Measurements from ENCODE around the gene C1GALT1.

Gene C1GALT1

GRCh38 chr7:7264306-7265040 lies 82.1 kb downstream of the C1GALT1 start (continued):
- no peak for TF ChIP-seq PRDM6 (tag by site-specific recombination; IDR thresholded peaks at IDR 0.05)
- no peak for TF ChIP-seq ZNF398 (tag by site-specific recombination; IDR thresholded peaks at IDR 0.05)
- TF ChIP-seq ZNF324 (tag by site-specific recombination; IDR thresholded peaks at IDR 0.05): no peak
- no peak for TF ChIP-seq IKZF3 (tag by site-specific recombination; IDR thresholded peaks at IDR 0.05)
- TF ChIP-seq OSR2 (tag by site-specific recombination; IDR thresholded peaks at IDR 0.05): no peak
- TF ChIP-seq, protein P1, sequence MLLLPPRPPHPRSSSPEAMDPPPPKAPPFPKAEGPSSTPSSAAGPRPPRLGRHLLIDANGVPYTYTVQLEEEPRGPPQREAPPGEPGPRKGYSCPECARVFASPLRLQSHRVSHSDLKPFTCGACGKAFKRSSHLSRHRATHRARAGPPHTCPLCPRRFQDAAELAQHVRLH (tag by site-specific recombination; IDR thresholded peaks at IDR 0.05): no peak
- TF ChIP-seq SP7 (tag by site-specific recombination; IDR thresholded peaks at IDR 0.05): no peak
- no peak for TF ChIP-seq SCRT2 (tag by site-specific recombination; IDR thresholded peaks at IDR 0.05)
- TF ChIP-seq ZNF776 (tag by site-specific recombination; IDR thresholded peaks at IDR 0.05; ENCODE audit: borderline replicate concordance): no peak
- no peak for TF ChIP-seq ZNF121 (tag by site-specific recombination; IDR thresholded peaks at IDR 0.05)
- no peak for TF ChIP-seq ZNF596 (tag by site-specific recombination; IDR thresholded peaks at IDR 0.05)
- TF ChIP-seq SETDB1 (IDR thresholded peaks at IDR 0.05; ENCODE audit: insufficient read length, low read length): no peak

GRCh38 chr7:7265081-7266075 lies 83.0 kb downstream of the C1GALT1 start:
- H3K4me3 ChIP-seq (ENCODE audit: low read depth, low read length): no peak overlapping the region
- no peaks in the 10 kb centered on the region for H3K9me3 ChIP-seq (ENCODE audit: control insufficient read depth, insufficient read depth, low read depth, low read length)
- no peaks in the 10 kb centered on the region for H3K36me3 ChIP-seq (ENCODE audit: control insufficient read depth in 2 of 2, insufficient read depth in 1 of 2, low read length in 2 of 2)
- H3K4me1 ChIP-seq (ENCODE audit: control insufficient read depth, insufficient read depth, low read length): no peaks in the 10 kb centered on the region
- TF ChIP-seq GFI1B (tag by site-specific recombination; IDR thresholded peaks at IDR 0.05) (no peak), ZNF211 (tag by site-specific recombination; IDR thresholded peaks at IDR 0.05; ENCODE audit: low read depth) (no peak), ZNF571 (tag by site-specific recombination; IDR thresholded peaks at IDR 0.05) (no peak), ZFP3 (tag by site-specific recombination; IDR thresholded peaks at IDR 0.05; ENCODE audit: low read depth) (no peak), SCRT1 (tag by site-specific recombination; IDR thresholded peaks at IDR 0.05; ENCODE audit: borderline replicate concordance) (no peak)
- POLR2A ChIA-PET: no interaction called here
- no peak overlapping the region for H3K27ac ChIP-seq (ENCODE audit: extremely low read depth, low read depth, low read length)
- CTCF ChIA-PET: interaction anchor here (0.8 kb wide), 1 partner anchor 42 kb away, joined by 3 read pairs; no protein-coding TSS in a partner anchor

GRCh38 chr7:7266257-7266881 lies 84.0 kb downstream of the C1GALT1 start:
- Histone ChIP-seq H3K36me3 (ENCODE audit: control insufficient read depth in 2 of 2, insufficient read depth in 1 of 2, low read length in 2 of 2) (no peaks in the 10 kb centered on the region), H3K27ac (ENCODE audit: extremely low read depth, low read depth, low read length) (no peak overlapping the region), H3K4me1 (ENCODE audit: control insufficient read depth, insufficient read depth, low read length) (no peaks in the 10 kb centered on the region), H3K4me3 (ENCODE audit: low read depth, low read length) (no peak overlapping the region), H3K9me3 (ENCODE audit: control insufficient read depth, insufficient read depth, low read depth, low read length) (no peaks in the 10 kb centered on the region)
- POLR2A ChIA-PET: no interaction called here
- CTCF ChIA-PET: no interaction called here
- TF ChIP-seq ZNF274 (IDR thresholded peaks at IDR 0.05; ENCODE audit: low read length): no peak
- no peak for TF ChIP-seq ZNF274 (tag by site-specific recombination; IDR thresholded peaks at IDR 0.05; ENCODE audit: borderline replicate concordance)
- TF ChIP-seq ZNF169 (tag by site-specific recombination; IDR thresholded peaks at IDR 0.05): no peak
- TF ChIP-seq, protein P2, sequence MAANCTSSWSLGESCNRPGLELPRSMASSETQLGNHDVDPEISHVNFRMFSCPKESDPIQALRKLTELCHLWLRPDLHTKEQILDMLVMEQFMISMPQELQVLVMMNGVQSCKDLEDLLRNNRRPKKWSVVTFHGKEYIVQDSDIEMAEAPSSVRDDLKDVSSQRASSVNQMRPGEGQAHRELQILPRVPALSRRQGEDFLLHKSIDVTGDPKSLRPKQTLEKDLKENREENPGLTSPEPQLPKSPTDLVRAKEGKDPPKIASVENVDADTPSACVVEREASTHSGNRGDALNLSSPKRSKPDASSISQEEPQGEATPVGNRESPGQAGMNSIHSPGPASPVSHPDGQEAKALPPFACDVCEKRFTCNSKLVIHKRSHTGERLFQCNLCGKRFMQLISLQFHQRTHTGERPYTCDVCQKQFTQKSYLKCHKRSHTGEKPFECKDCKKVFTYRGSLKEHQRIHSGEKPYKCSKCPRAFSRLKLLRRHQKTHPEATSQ (tag by site-specific recombination; IDR thresholded peaks at IDR 0.05): no peak
- no peak for TF ChIP-seq ZNF558 (tag by site-specific recombination; IDR thresholded peaks at IDR 0.05)
- no peak for TF ChIP-seq ZBTB8A (tag by site-specific recombination; IDR thresholded peaks at IDR 0.05)
- no peak for TF ChIP-seq PRDM4 (tag by site-specific recombination; IDR thresholded peaks at IDR 0.05)

Measured in HEK293 (cell line).